IMR-90 (cell line): Measurements from ENCODE around the gene CSTB. TPM values are rescaled to one million over a fixed set of nuclear protein-coding genes. Genes with fewer than 3 reads are reported as not detected.

Experiments
- ATAC-seq: fragments of 200-7000 bp; cut with Tn5 transposase; 2 replicates; pipeline ENCODE4 v1.9.1; 2020; ENCODE audit warnings: low read depth, mild to moderate bottlenecking, moderate library complexity
- BruUV-seq: library from RNA; stranded (reverse); fragments of 400-500 nt; replicated peaks from 2 replicates; lab custom pipeline; 2021; lab: Mats Ljungman, UMichigan
- CTCF ChIA-PET: fragments of 300-600 bp; formaldehyde crosslinking; extraction: SDS; loops from one replicate; lab custom pipeline; 2021; ENCODE audit warnings: antibody characterized with exemption; lab: Yijun Ruan, JAX
- POLR2A ChIA-PET: fragments of 300-600 bp; sonication (Branson Sonifier 250); formaldehyde crosslinking; loops from one replicate; lab custom pipeline; 2022; ENCODE audit warnings: antibody characterized with exemption; ENCODE audit not compliant: unreplicated experiment; lab: Charles Lee
- DNase-seq: peaks from one replicate; pipeline ENCODE4 v3.0.0; 2013
- H2AFZ ChIP-seq: replicated peaks from 2 replicates; pipeline ENCODE3; 2013; ENCODE audit warnings: low read length, mild to moderate bottlenecking; ENCODE audit not compliant: poor library complexity
- H2AK5ac ChIP-seq: 2 replicates; pipeline ENCODE4 v1.6.1; 2013; ENCODE audit warnings: low read depth, low read length, inconsistent platforms
- H2AK9ac ChIP-seq: replicated peaks from 2 replicates; pipeline ENCODE3; 2013; ENCODE audit warnings: mild to moderate bottlenecking, low read depth, low read length, moderate library complexity; ENCODE audit not compliant: poor library complexity
- H2BK120ac ChIP-seq: 2 replicates; pipeline ENCODE4 v1.6.1; 2013; ENCODE audit warnings: low read depth, low read length, inconsistent platforms
- H2BK15ac ChIP-seq: 3 replicates; pipeline ENCODE4 v1.6.1; 2013; ENCODE audit warnings: low read depth, low read length, inconsistent platforms
- H2BK20ac ChIP-seq: 2 replicates; pipeline ENCODE4 v1.6.1; 2013; ENCODE audit warnings: low read depth, mild to moderate bottlenecking, inconsistent platforms, low read length, moderate library complexity
- H2BK5ac ChIP-seq: 2 replicates; pipeline ENCODE4 v1.6.1; 2013; ENCODE audit warnings: mild to moderate bottlenecking, low read depth, low read length, inconsistent platforms; ENCODE audit not compliant: poor library complexity, severe bottlenecking
- H3K14ac ChIP-seq: replicated peaks from 2 replicates; pipeline ENCODE4 v1.6.1; 2013; ENCODE audit warnings: low read depth, low read length, inconsistent platforms
- H3K18ac ChIP-seq: 2 replicates; pipeline ENCODE4 v1.6.1; 2013; ENCODE audit warnings: low read depth, low read length, control low read depth
- H3K23ac ChIP-seq: 2 replicates; pipeline ENCODE4 v1.6.1; 2013; ENCODE audit warnings: low read depth, low read length, inconsistent platforms
- H3K27ac ChIP-seq: 2 replicates; pipeline ENCODE4 v1.5.1; 2013; ENCODE audit warnings: mild to moderate bottlenecking, control low read depth, low read length; ENCODE audit not compliant: insufficient read depth
- H3K27me3 ChIP-seq: 2 replicates; pipeline ENCODE4 v1.6.1; 2013; ENCODE audit warnings: low read length; ENCODE audit not compliant: control insufficient read depth, insufficient read depth
- H3K36me3 ChIP-seq: 2 replicates; pipeline ENCODE4 v1.6.1; 2013; ENCODE audit warnings: low read length, mixed read lengths; ENCODE audit not compliant: control insufficient read depth, insufficient read depth
- H3K4ac ChIP-seq: 2 replicates; pipeline ENCODE4 v1.6.1; 2013; ENCODE audit warnings: low read depth, low read length, inconsistent platforms
- H3K4me1 ChIP-seq: 2 replicates; pipeline ENCODE4 v1.6.1; 2013; ENCODE audit warnings: low read length, mixed read lengths; ENCODE audit not compliant: control insufficient read depth, insufficient read depth
- H3K4me2 ChIP-seq: 2 replicates; pipeline ENCODE4 v1.6.1; 2013; ENCODE audit warnings: low read depth, mild to moderate bottlenecking, control low read depth, low read length, moderate library complexity
- H3K4me3 ChIP-seq: 2 replicates; pipeline ENCODE4 v1.5.1; 2013; ENCODE audit warnings: low read depth, mild to moderate bottlenecking, control low read depth, low read length, moderate library complexity; ENCODE audit not compliant: insufficient read depth
- H3K56ac ChIP-seq: 2 replicates; pipeline ENCODE4 v1.6.1; 2013; ENCODE audit warnings: low read length, inconsistent platforms; ENCODE audit not compliant: insufficient read depth; ENCODE audit errors: extremely low read depth
- H3K79me1 ChIP-seq, 2 experiments: 2 replicates each; pipeline ENCODE4 v1.6.1; 2013; ENCODE audit warnings: low read length in 2 of 2, inconsistent platforms in 1 of 2, low read depth in 1 of 2
- H3K9ac ChIP-seq: 2 replicates; pipeline ENCODE4 v1.6.1; 2013; ENCODE audit warnings: low read depth, low read length, control low read depth
- H3K9me1 ChIP-seq: 2 replicates; pipeline ENCODE4 v1.6.1; 2013; ENCODE audit warnings: low read length, inconsistent platforms; ENCODE audit not compliant: insufficient read depth
- H3K9me3 ChIP-seq: 2 replicates; pipeline ENCODE4 v1.6.1; 2013; ENCODE audit warnings: low read length; ENCODE audit not compliant: control insufficient read depth, insufficient read depth
- H4K20me1 ChIP-seq: 2 replicates; pipeline ENCODE4 v1.6.1; 2013; ENCODE audit warnings: low read length, inconsistent platforms; ENCODE audit not compliant: insufficient read depth
- H4K5ac ChIP-seq: 2 replicates; pipeline ENCODE4 v1.6.1; 2013; ENCODE audit warnings: mild to moderate bottlenecking, low read depth, low read length, control low read depth
- H4K8ac ChIP-seq, 2 experiments: 2 replicates each; pipeline ENCODE4 v1.6.1; 2013; ENCODE audit warnings: low read depth in 2 of 2, low read length in 2 of 2, control low read depth in 1 of 2, inconsistent platforms in 1 of 2
- H4K91ac ChIP-seq: 2 replicates; pipeline ENCODE4 v1.6.1; 2013; ENCODE audit warnings: low read depth, low read length, inconsistent platforms; ENCODE audit not compliant: insufficient read depth
- BHLHE40 ChIP-seq: fragments of 150-350 bp; IDR thresholded peaks from 2 replicates; pipeline ENCODE4 v1.6.1; 2016; ENCODE audit warnings: mild to moderate bottlenecking, low read depth, low read length
- CHD1 ChIP-seq: IDR thresholded peaks from 2 replicates; pipeline ENCODE4 v1.6.1; 2012; ENCODE audit warnings: low read depth, low read length, improper control_type of control experiment
- MAZ ChIP-seq: IDR thresholded peaks from 2 replicates; pipeline ENCODE4 v1.6.1; 2012; ENCODE audit warnings: low read depth, mild to moderate bottlenecking, low read length, improper control_type of control experiment, moderate library complexity, borderline replicate concordance
- MXI1 ChIP-seq: IDR thresholded peaks from 2 replicates; pipeline ENCODE4 v1.6.1; 2012; ENCODE audit warnings: low read depth, mild to moderate bottlenecking, low read length, moderate library complexity, borderline replicate concordance
- RAD21 ChIP-seq: IDR thresholded peaks from 2 replicates; pipeline ENCODE4 v1.6.1; 2012; ENCODE audit warnings: low read length, improper control_type of control experiment
- RCOR1 ChIP-seq: IDR thresholded peaks from 2 replicates; pipeline ENCODE4 v1.6.1; 2012; ENCODE audit warnings: mild to moderate bottlenecking, low read length, improper control_type of control experiment; ENCODE audit not compliant: insufficient replicate concordance
- SMC3 ChIP-seq: fragments of 150-350 bp; IDR thresholded peaks from 2 replicates; pipeline ENCODE4 v1.6.1; 2016; ENCODE audit warnings: low read depth, mild to moderate bottlenecking, antibody characterized with exemption, low read length, moderate library complexity
- WGBS, 2 experiments: methylation state at CpG; one replicate each; pipeline versions ENCODE4 v1.1.5 to v1.1.7; 2013; ENCODE audit warnings: missing lambda C conversion rate in 2 of 2; ENCODE audit not compliant: insufficient read length in 1 of 2; ENCODE audit errors: extremely low coverage in 2 of 2; 5-methylcytosine and 5-hydroxymethylcytosine counted together
- dilution Hi-C: fragments of 300-500 bp; cut with HindIII; formaldehyde crosslinking; loops from one replicate; pipeline ENCODE4 v1.14.3; 2018; ENCODE audit warnings: low sequenced_read_pairs; ENCODE audit not compliant: unreplicated experiment
- in situ Hi-C: fragments of 300-500 bp; cut with MboI; formaldehyde crosslinking; loops from 3 replicates; pipeline ENCODE4 v1.14.3; 2019; ENCODE audit warnings: low sequenced_read_pairs, inconsistent platforms, mixed read lengths
- intact Hi-C: fragments of 100-400 bp; cut with micrococcal nuclease; formaldehyde crosslinking; loops from 2 replicates; pipeline ENCODE4 v1.10.0; 2022
- polyA plus RNA-seq, 3 experiments: library from polyadenylated mRNA; depleted of rRNA; stranded (reverse); fragments of >200 nt; gene quantifications; 2 replicates each; pipeline ENCODE4 v1.2.3, GENCODE V29; 2012; ENCODE audit warnings: low replicate concordance in 1 of 3
- total RNA-seq: library from RNA; depleted of rRNA; stranded (reverse); fragments of >200 nt; gene quantifications from 2 replicates; pipeline ENCODE4 v1.2.3, GENCODE V29; 2012
- TF ChIP-seq, protein P1 (sequence below): fragments of 150-350 bp; IDR thresholded peaks from 2 replicates; pipeline ENCODE4 v1.6.1; 2017; ENCODE audit warnings: mild to moderate bottlenecking, antibody characterized with exemption, low read length, low read depth

The CSTB gene
- total and polyA plus RNA-seq, 2 of the 4 experiments (the other 2 are of a cell fraction) = 6.1 to 71.7 TPM

DNA sequence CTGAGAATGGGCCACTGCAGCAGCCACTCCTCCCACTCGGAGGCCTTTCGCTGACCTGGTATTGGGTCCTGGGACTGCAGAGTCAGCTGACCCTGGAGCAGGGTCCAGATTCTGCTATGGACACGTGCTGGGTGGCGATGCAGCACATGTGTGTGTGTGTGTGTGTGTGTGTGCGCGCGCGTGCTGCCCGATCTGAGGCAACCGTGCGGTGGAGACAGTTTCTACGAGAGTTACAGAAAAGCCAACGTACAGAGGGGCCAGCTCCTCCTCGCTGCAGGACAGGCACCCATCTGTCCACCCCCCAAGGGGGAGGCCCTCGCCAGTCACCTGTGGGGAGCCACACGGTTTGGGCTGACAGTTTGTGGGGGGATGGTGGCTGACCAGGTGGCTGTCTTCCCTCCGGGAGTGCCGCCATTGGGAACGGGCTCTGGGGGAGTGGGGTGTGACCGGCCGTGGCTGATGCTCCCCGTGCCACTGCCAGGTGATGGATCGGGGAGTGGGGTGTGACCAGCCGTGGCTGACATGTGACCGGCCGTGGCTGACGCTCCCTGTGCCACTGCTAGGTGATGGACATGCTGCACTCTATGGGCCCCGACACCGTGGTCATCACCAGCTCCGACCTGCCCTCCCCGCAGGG, 24.0 kb downstream of the CSTB start:
- no peak overlapping the region for H3K23ac ChIP-seq
- no TSS peak for BruUV-seq
- intact Hi-C loops = no loop called here
- no peak overlapping the region for H3K4me2 ChIP-seq
- no peak overlapping the region for H2BK120ac ChIP-seq
- dilution Hi-C loops = no loop called here
- no peak overlapping the region for H3K9ac ChIP-seq
- no peak overlapping the region for H4K8ac ChIP-seq
- H2AK5ac ChIP-seq = no peak overlapping the region
- H3K4me3 ChIP-seq = no peak overlapping the region
- H3K56ac ChIP-seq = no peak overlapping the region
- ChIA-PET CTCF (no interaction called here), POLR2A (no interaction called here)
- H3K4ac ChIP-seq = no peak overlapping the region
- H3K36me3 ChIP-seq = peaks cover 88% of the 10 kb centered on the region
- H3K4me1 ChIP-seq = no peaks in the 10 kb centered on the region
- no peak overlapping the region for H2BK20ac ChIP-seq
- peaks cover 8 to 27% of the 10 kb centered on the region in 2 experiments; a peak in 3 of 4 replicates for H3K79me1 ChIP-seq
- in situ Hi-C loops = no loop called here
- no peak overlapping the region for H3K18ac ChIP-seq
- no peak overlapping the region for H4K5ac ChIP-seq
- no peak for ATAC-seq
- peaks cover 25% of the 10 kb centered on the region for H4K20me1 ChIP-seq
- H3K9me3 ChIP-seq = no peaks in the 10 kb centered on the region
- TF ChIP-seq BHLHE40 (no peak), RAD21 (no peak), SMC3 (no peak), MAZ (no peak), CHD1 (no peak), MXI1 (no peak), RCOR1 (no peak)
- TF ChIP-seq, protein P1, sequence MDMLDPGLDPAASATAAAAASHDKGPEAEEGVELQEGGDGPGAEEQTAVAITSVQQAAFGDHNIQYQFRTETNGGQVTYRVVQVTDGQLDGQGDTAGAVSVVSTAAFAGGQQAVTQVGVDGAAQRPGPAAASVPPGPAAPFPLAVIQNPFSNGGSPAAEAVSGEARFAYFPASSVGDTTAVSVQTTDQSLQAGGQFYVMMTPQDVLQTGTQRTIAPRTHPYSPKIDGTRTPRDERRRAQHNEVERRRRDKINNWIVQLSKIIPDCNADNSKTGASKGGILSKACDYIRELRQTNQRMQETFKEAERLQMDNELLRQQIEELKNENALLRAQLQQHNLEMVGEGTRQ = no peak
- H2AFZ ChIP-seq = no peak overlapping the region
- 98% methylated on average over 8 of the region's 31 CpGs; no CpG with 5 or more reads in 1 of the 2 experiments for WGBS, 2 experiments
- no peak overlapping the region for H4K91ac ChIP-seq
- no peak for DNase-seq
- H2AK9ac ChIP-seq = peak overlapping the region; percentile 42
- peaks cover 11% of the 10 kb centered on the region for H3K9me1 ChIP-seq
- no peak overlapping the region for H3K27ac ChIP-seq
- H3K14ac ChIP-seq = no peak overlapping the region
- no peaks in the 10 kb centered on the region for H3K27me3 ChIP-seq
- H2BK5ac ChIP-seq = no peak overlapping the region
- no peak overlapping the region for H2BK15ac ChIP-seq
